MCF 10A (cell line): ENCODE data around the gene NEAT1. TPM values are rescaled to one million over a fixed set of nuclear protein-coding genes. Genes with fewer than 3 reads are reported as not detected.
A peak's percentile ranks its signal among the peaks of the same experiment; 100 is the strongest.

ENCODE experiments used
- BruUV-seq: library from RNA; stranded (reverse); fragments of 400-500 nt; replicated peaks from 2 replicates; lab custom pipeline; 2021; lab: Mats Ljungman, UMichigan
- CTCF ChIA-PET: fragments of 300-600 bp; sonication (Branson Sonifier 250); formaldehyde crosslinking; extraction: SDS; loops from one replicate; lab custom pipeline; 2021; ENCODE audit warnings: antibody characterized with exemption, inconsistent platforms; lab: Yijun Ruan, JAX
- POLR2A ChIA-PET: fragments of 300-600, 350-650 bp; sonication (Branson Sonifier 250); formaldehyde crosslinking; extraction: SDS; loops from one replicate; lab custom pipeline; 2020; ENCODE audit warnings: antibody characterized with exemption, inconsistent platforms; lab: Yijun Ruan, JAX
- DNase-seq: peaks from one replicate; pipeline ENCODE4 v3.0.0-alpha.2; 2018; ENCODE audit not compliant: unreplicated experiment
- H3K27ac Mint-ChIP-seq: one replicate; pipeline ENCODE4 v1.8.0; 2022; ENCODE audit warnings: mild to moderate bottlenecking, low read depth, mixed read lengths; ENCODE audit not compliant: unreplicated experiment
- H3K27me3 Mint-ChIP-seq: one replicate; pipeline ENCODE4 v1.8.0; 2022; ENCODE audit warnings: mixed read lengths; ENCODE audit not compliant: insufficient read depth, unreplicated experiment
- H3K36me3 Mint-ChIP-seq: one replicate; pipeline ENCODE4 v1.8.0; 2022; ENCODE audit warnings: mild to moderate bottlenecking, moderate library complexity, mixed read lengths; ENCODE audit not compliant: insufficient read depth, unreplicated experiment
- H3K4me1 Mint-ChIP-seq: one replicate; pipeline ENCODE4 v1.8.0; 2022; ENCODE audit warnings: mixed read lengths; ENCODE audit not compliant: insufficient read depth, unreplicated experiment
- H3K4me3 Mint-ChIP-seq: one replicate; pipeline ENCODE4 v1.8.0; 2022; ENCODE audit warnings: mild to moderate bottlenecking, moderate library complexity, mixed read lengths; ENCODE audit not compliant: unreplicated experiment
- H3K9me3 Mint-ChIP-seq: one replicate; pipeline ENCODE4 v1.8.0; 2022; ENCODE audit warnings: mixed read lengths; ENCODE audit not compliant: unreplicated experiment
- CTCF ChIP-seq: fragments of 200-600 bp; IDR thresholded peaks from one replicate; pipeline ENCODE4 v1.8.0; 2022; ENCODE audit warnings: antibody characterized with exemption, mild to moderate bottlenecking; ENCODE audit not compliant: unreplicated experiment
- intact Hi-C: fragments of 100-400 bp; cut with micrococcal nuclease; formaldehyde crosslinking; loops from 2 replicates; pipeline ENCODE4 v1.14.1; 2022
- total RNA-seq: library from RNA; stranded (reverse); gene quantifications from 2 replicates; pipeline ENCODE4 v1.2.3, GENCODE V29; 2022

The NEAT1 gene
- total RNA-seq, 1 experiment from 2014 or later: 1,026 TPM

GRCh38 chr11:65420979-65421793 is 1.4 kb upstream of the NEAT1 start:
- ChIA-PET CTCF (interaction anchor here (0.6 to 1.1 kb wide), 8 partner anchors 38 to 240 kb away, joined by 3 to 7 read pairs (median 4); partner anchors contain the start of gene MALAT1), POLR2A (interaction anchor here (0.6 to 21.4 kb wide), 26 partner anchors 6 to 325 kb away, joined by 3 to 2994 read pairs (median 5); partner anchors contain the start of genes CDC42EP2, FAU, FRMD8 and MALAT1)
- no peak for TF ChIP-seq CTCF
- no TSS peak for BruUV-seq
- DNase-seq: peak; percentile 99
- H3K27me3 Mint-ChIP-seq: peaks cover 10% of the 10 kb centered on the region
- peaks cover 34% of the 10 kb centered on the region for H3K4me1 Mint-ChIP-seq
- H3K4me3 Mint-ChIP-seq: peak overlapping the region; percentile 98
- no peaks in the 10 kb centered on the region for H3K9me3 Mint-ChIP-seq
- intact Hi-C loops: loop anchor here (1.0 kb wide), 1 partner anchor 39 kb away; the partner anchor contains the start of gene SLC25A45
- H3K36me3 Mint-ChIP-seq: peaks cover 43% of the 10 kb centered on the region
- H3K27ac Mint-ChIP-seq: peak overlapping the region; percentile 99

- POLR2A ChIA-PET: interaction anchor here (0.5 to 21.4 kb wide), 28 partner anchors 5 to 469 kb away, joined by 3 to 2994 read pairs (median 5); partner anchors contain the start of genes CCDC85B, CDC42EP2, FAM89B and FRMD8
- peak; percentile 93 for DNase-seq
- H3K36me3 Mint-ChIP-seq: peaks cover 52% of the 10 kb centered on the region
- H3K9me3 Mint-ChIP-seq: no peaks in the 10 kb centered on the region
- intact Hi-C loops: loop anchor here (1.0 to 2.0 kb wide), 3 partner anchors 40 to 85 kb away; partner anchors contain the start of genes MALAT1 and SLC25A45
- peak overlapping the region; percentile 99 for H3K27ac Mint-ChIP-seq
- no TSS peak for BruUV-seq
- peak overlapping the region; percentile 98 for H3K4me3 Mint-ChIP-seq
- peaks cover 29% of the 10 kb centered on the region for H3K4me1 Mint-ChIP-seq
- CTCF ChIA-PET: interaction anchor here (0.6 to 1.1 kb wide), 2 partner anchors 77 to 88 kb away, joined by 3 to 4 read pairs; partner anchors contain the start of gene MALAT1
- no peak for TF ChIP-seq CTCF
- H3K27me3 Mint-ChIP-seq: peaks cover 10% of the 10 kb centered on the region
Measured at GRCh38 chr11:65421794-65422632, 585 bp upstream of the NEAT1 start.

GRCh38 chr11:65423516-65424204 is 1.1 kb downstream of the NEAT1 start:
- POLR2A ChIA-PET: interaction anchor here (0.7 to 21.4 kb wide), 19 partner anchors 5 to 434 kb away, joined by 3 to 2994 read pairs (median 8); partner anchors contain the start of genes CFL1, FAM89B, FRMD8 and MALAT1
- CTCF ChIA-PET: interaction anchor here (0.6 to 1.4 kb wide), 7 partner anchors 9 to 142 kb away, joined by 3 to 6 read pairs (median 3); partner anchors contain the start of gene MALAT1
- peaks cover 27% of the 10 kb centered on the region for H3K4me1 Mint-ChIP-seq
- H3K9me3 Mint-ChIP-seq: no peaks in the 10 kb centered on the region
- peak overlapping the region; percentile 98 for H3K4me3 Mint-ChIP-seq
- intact Hi-C loops: loop anchor here (2.0 kb wide), 1 partner anchor 83 kb away; no protein-coding TSS in a partner anchor
- BruUV-seq: no TSS peak
- peaks cover 68% of the 10 kb centered on the region for H3K36me3 Mint-ChIP-seq
- peak overlapping the region; percentile 99 for H3K27ac Mint-ChIP-seq
- TF ChIP-seq CTCF: no peak
- peak; percentile 27 for DNase-seq
- H3K27me3 Mint-ChIP-seq: peaks cover 10% of the 10 kb centered on the region
